Neuronal stem cell (in vitro differentiated cells): ENCODE measurements around the gene WDPCP.
"Not testable (repeated sequence)": the region's sequence is repeated elsewhere in the genome, so short reads cannot be mapped to it uniquely, and the experiment has no call there.

Experiments used
- DNase-seq: peaks from one replicate; pipeline ENCODE4 v3.0.0-alpha.2; 2013; ENCODE audit warnings: low spot score
- H2AFZ ChIP-seq: one replicate; pipeline ENCODE4 v1.6.1; 2013; ENCODE audit warnings: mild to moderate bottlenecking, low read length, inconsistent platforms
- H2AK5ac ChIP-seq: 2 replicates; pipeline ENCODE4 v1.6.1; 2013; ENCODE audit warnings: low read depth, mild to moderate bottlenecking, inconsistent platforms, low read length, moderate library complexity, mixed read lengths
- H2BK120ac ChIP-seq: 2 replicates; pipeline ENCODE4 v1.6.1; 2013; ENCODE audit warnings: low read depth, mild to moderate bottlenecking, inconsistent platforms, low read length, moderate library complexity, mixed read lengths
- H2BK12ac ChIP-seq: one replicate; pipeline ENCODE4 v1.6.1; 2013; ENCODE audit warnings: low read length, inconsistent platforms
- H2BK15ac ChIP-seq: 2 replicates; pipeline ENCODE4 v1.6.1; 2013; ENCODE audit warnings: mild to moderate bottlenecking, low read length, inconsistent platforms, mixed read lengths
- H2BK5ac ChIP-seq: one replicate; pipeline ENCODE4 v1.6.1; 2013; ENCODE audit warnings: inconsistent platforms, mild to moderate bottlenecking, low read length, moderate library complexity
- H3K14ac ChIP-seq: one replicate; pipeline ENCODE4 v1.6.1; 2013; ENCODE audit warnings: low read length, inconsistent platforms
- H3K18ac ChIP-seq: 2 replicates; pipeline ENCODE4 v1.6.1; 2013; ENCODE audit warnings: low read length, inconsistent platforms
- H3K23ac ChIP-seq: 2 replicates; pipeline ENCODE4 v1.6.1; 2013; ENCODE audit warnings: low read depth, mild to moderate bottlenecking, mixed read lengths, low read length, inconsistent platforms; ENCODE audit not compliant: poor library complexity
- H3K27ac ChIP-seq: replicated peaks from 3 replicates; pipeline ENCODE4 v1.5.1; 2013; ENCODE audit warnings: low read length, inconsistent platforms
- H3K27me3 ChIP-seq, 3 experiments: 2 replicates each; pipeline ENCODE4 v1.6.1; 2013; ENCODE audit warnings: low read length in 3 of 3, mild to moderate bottlenecking in 2 of 3, inconsistent platforms in 1 of 3, low read depth in 1 of 3, mixed read lengths in 1 of 3, moderate library complexity in 1 of 3; ENCODE audit not compliant: control insufficient read depth in 3 of 3, insufficient read depth in 3 of 3
- H3K36me3 ChIP-seq, 2 donors: replicated peaks in 1 of 2; 2 replicates each; pipeline ENCODE4 v1.6.1; 2013; ENCODE audit warnings: low read length in 2 of 2; ENCODE audit not compliant: control insufficient read depth in 2 of 2, insufficient read depth in 2 of 2
- H3K4ac ChIP-seq: 2 replicates; pipeline ENCODE4 v1.6.1; 2013; ENCODE audit warnings: inconsistent platforms, mild to moderate bottlenecking, low read length, moderate library complexity
- H3K4me1 ChIP-seq, 2 donors: 1 replicate in 1 of 2; 2 replicates in 1 of 2; pipeline ENCODE4 v1.6.1; 2013; ENCODE audit warnings: low read length in 2 of 2, low read depth in 1 of 2; ENCODE audit not compliant: control insufficient read depth in 2 of 2, insufficient read depth in 1 of 2
- H3K4me2 ChIP-seq: one replicate; pipeline ENCODE4 v1.6.1; 2013; ENCODE audit warnings: mild to moderate bottlenecking, low read length, inconsistent platforms; ENCODE audit not compliant: insufficient read depth, poor library complexity, severe bottlenecking
- H3K4me3 ChIP-seq, 2 donors: 2 replicates each; pipeline ENCODE4 v1.5.1; 2013; ENCODE audit warnings: low read length in 2 of 2, mild to moderate bottlenecking in 2 of 2, inconsistent platforms in 1 of 2, moderate library complexity in 1 of 2
- H3K79me1 ChIP-seq: one replicate; pipeline ENCODE4 v1.6.1; 2013; ENCODE audit warnings: low read depth, mild to moderate bottlenecking, inconsistent platforms, low read length, moderate library complexity
- H3K9ac ChIP-seq: one replicate; pipeline ENCODE4 v1.6.1; 2013; ENCODE audit warnings: mild to moderate bottlenecking, low read depth, low read length, inconsistent platforms; ENCODE audit not compliant: poor library complexity
- H3K9me3 ChIP-seq, 2 donors: replicated peaks in 1 of 2; 2 replicates each; pipeline versions ENCODE3 to v1.6.1; 2013; ENCODE audit warnings: low read length in 2 of 2, mild to moderate bottlenecking in 2 of 2, inconsistent platforms in 1 of 2, low read depth in 1 of 2, mixed read lengths in 1 of 2, moderate library complexity in 1 of 2; ENCODE audit not compliant: control insufficient read depth in 2 of 2, insufficient read depth in 1 of 2
- H4K8ac ChIP-seq: one replicate; pipeline ENCODE4 v1.6.1; 2013; ENCODE audit warnings: low read depth, mild to moderate bottlenecking, inconsistent platforms, low read length, moderate library complexity
- H4K91ac ChIP-seq: one replicate; pipeline ENCODE4 v1.6.1; 2013; ENCODE audit warnings: low read length, low read depth, mild to moderate bottlenecking, inconsistent platforms; ENCODE audit not compliant: poor library complexity
- WGBS, 2 donors: extraction: QIAGEN DNeasy Blood & Tissue Kit; methylation state at CpG; one replicate each; pipeline ENCODE4 v1.1.7; 2013; ENCODE audit warnings: missing lambda C conversion rate in 2 of 2, mixed read lengths in 1 of 2; ENCODE audit not compliant: insufficient read length in 2 of 2, insufficient replicate concordance in 1 of 2; ENCODE audit errors: extremely low coverage in 2 of 2; 5-methylcytosine and 5-hydroxymethylcytosine counted together

Gene WDPCP

DNA sequence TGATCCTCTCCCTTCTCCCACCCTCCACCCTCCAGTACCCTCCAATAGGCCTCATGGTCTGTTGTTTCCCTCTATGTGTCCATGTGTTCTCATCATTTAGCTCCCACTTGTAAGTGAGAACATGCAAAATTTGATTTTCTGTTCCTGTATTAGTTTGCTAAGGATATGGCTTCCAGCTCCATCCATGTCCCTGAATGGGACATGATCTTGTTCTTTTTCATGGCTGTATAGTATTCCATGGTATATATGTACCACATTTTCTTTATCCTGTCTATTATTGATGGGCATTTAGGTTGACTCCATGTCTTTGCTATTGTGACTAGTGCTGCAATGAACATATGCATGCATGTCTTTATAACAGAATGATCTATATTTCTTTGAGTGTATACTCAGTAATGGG is 451.6 kb downstream of the WDPCP start:
- H4K91ac ChIP-seq, H3K36me3 ChIP-seq, H2AK5ac ChIP-seq, H3K27me3 ChIP-seq, H3K4ac ChIP-seq, H3K4me3 ChIP-seq, H4K8ac ChIP-seq, H3K9me3 ChIP-seq, H2BK12ac ChIP-seq, H2BK120ac ChIP-seq, H3K14ac ChIP-seq, H2BK15ac ChIP-seq, H3K79me1 ChIP-seq, H3K9ac ChIP-seq, H2BK5ac ChIP-seq, H3K4me1 ChIP-seq, H3K23ac ChIP-seq, H3K27ac ChIP-seq, H3K18ac ChIP-seq, H3K4me2 ChIP-seq, H2AFZ ChIP-seq, DNase-seq: not testable (repeated sequence)

DNA sequence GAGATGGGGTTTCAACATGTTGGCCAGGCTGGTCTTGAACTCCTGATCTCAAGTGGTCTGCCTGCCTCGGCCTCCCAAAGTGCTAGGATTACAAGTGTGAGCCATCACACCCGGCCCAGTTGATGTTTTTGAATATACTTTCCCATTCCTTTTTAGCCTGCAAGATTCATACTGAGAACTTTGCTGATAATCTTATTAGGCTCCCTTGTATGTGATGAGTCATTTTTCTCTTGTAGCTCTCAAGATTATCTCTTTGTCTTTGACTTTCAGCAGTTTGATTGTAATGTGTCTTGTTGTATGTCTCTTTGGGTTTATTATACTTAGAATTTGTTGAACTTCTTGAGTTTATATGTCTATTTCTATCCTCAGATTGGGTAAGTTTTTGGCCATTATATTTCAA is 456.3 kb downstream of the WDPCP start:
- H3K14ac ChIP-seq: no peak overlapping the region
- H2AK5ac ChIP-seq: no peak overlapping the region
- no peaks in the 10 kb centered on the region for H3K36me3 ChIP-seq
- no peak overlapping the region for H3K18ac ChIP-seq
- no peak overlapping the region for H4K8ac ChIP-seq
- no peaks in the 10 kb centered on the region for H3K79me1 ChIP-seq
- no peak overlapping the region for H3K4me2 ChIP-seq
- no peak overlapping the region for H4K91ac ChIP-seq
- no peaks in the 10 kb centered on the region for H3K27me3 ChIP-seq
- H2BK12ac ChIP-seq: no peak overlapping the region
- H2AFZ ChIP-seq: no peak overlapping the region
- no peak overlapping the region for H2BK120ac ChIP-seq
- no peak overlapping the region for H2BK5ac ChIP-seq
- no peak overlapping the region for H3K27ac ChIP-seq
- H3K4ac ChIP-seq: no peak overlapping the region
- H3K4me1 ChIP-seq: no peaks in the 10 kb centered on the region
- no peak overlapping the region for H3K23ac ChIP-seq
- no peak for DNase-seq
- no CpG with 5 or more reads among the region's 2 CpGs for WGBS, 2 donors
- H2BK15ac ChIP-seq: no peak overlapping the region
- peaks cover 0 to 3% of the 10 kb centered on the region in 2 donors for H3K9me3 ChIP-seq
- no peak overlapping the region for H3K9ac ChIP-seq
- no peak overlapping the region for H3K4me3 ChIP-seq

DNA sequence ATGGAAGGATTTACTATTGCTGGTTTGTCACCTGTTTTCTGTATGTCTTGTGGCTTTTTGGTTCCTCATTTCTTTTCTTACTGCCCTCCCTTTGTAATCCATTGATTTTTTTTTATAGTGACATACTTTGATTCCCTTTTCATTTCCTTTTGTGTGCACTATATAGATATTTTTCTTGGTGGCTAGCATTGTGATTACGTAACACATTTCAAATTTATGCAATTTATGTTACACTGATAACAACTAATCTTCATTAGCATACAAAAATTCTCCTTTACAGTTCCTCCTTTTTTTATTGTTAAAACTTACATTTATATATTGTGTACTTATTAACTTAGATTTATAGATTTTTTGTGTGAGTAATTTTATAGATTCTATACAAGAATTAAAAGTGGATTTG is 457.1 kb downstream of the WDPCP start:
- Histone ChIP-seq H3K9me3 (peaks cover 0 to 3% of the 10 kb centered on the region in 2 donors), H3K36me3 (no peaks in the 10 kb centered on the region), H3K18ac (no peak overlapping the region), H3K14ac (no peak overlapping the region), H3K23ac (no peak overlapping the region), H3K79me1 (no peaks in the 10 kb centered on the region), H3K9ac (no peak overlapping the region), H3K27ac (no peak overlapping the region), H2BK5ac (no peak overlapping the region), H3K4me3 (no peak overlapping the region), H2BK120ac (no peak overlapping the region), H3K4ac (no peak overlapping the region), H3K4me1 (no peaks in the 10 kb centered on the region), H2AFZ (no peak overlapping the region), H4K91ac (no peak overlapping the region), H3K27me3 (no peaks in the 10 kb centered on the region), H2BK15ac (no peak overlapping the region), H4K8ac (no peak overlapping the region), H3K4me2 (no peak overlapping the region), H2AK5ac (no peak overlapping the region), H2BK12ac (no peak overlapping the region)
- WGBS, 2 donors: no CpG with 5 or more reads among the region's 1 CpG
- no peak for DNase-seq

DNA sequence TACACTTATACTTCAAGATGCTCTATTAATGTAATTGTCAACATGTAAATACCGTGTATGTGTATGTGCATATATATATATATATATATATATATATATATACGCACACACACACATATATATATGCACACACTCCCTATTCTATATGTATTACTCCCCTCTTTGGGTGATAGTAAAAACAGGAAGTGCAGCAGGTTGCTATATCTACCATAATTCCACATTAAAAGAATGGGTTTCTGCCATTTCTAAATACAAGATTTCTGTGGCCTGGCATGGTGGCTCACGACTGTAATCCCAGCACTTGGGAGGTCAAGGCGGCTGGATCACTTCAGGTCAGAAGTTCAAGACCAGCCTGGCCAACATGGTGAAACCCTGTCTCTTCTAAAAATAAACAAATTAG is 460.7 kb downstream of the WDPCP start:
- Histone ChIP-seq H4K91ac (no peak overlapping the region), H2BK120ac (no peak overlapping the region), H2AFZ (no peak overlapping the region), H2BK12ac (no peak overlapping the region), H3K4ac (no peak overlapping the region), H3K14ac (no peak overlapping the region), H4K8ac (no peak overlapping the region), H3K9me3 (no peaks in the 10 kb centered on the region), H3K36me3 (no peaks in the 10 kb centered on the region), H3K23ac (no peak overlapping the region), H3K79me1 (no peaks in the 10 kb centered on the region), H3K27ac (no peak overlapping the region), H3K4me3 (no peak overlapping the region), H2BK5ac (no peak overlapping the region), H3K4me1 (no peaks in the 10 kb centered on the region), H2BK15ac (no peak overlapping the region), H2AK5ac (no peak overlapping the region), H3K18ac (no peak overlapping the region), H3K4me2 (no peak overlapping the region), H3K9ac (no peak overlapping the region), H3K27me3 (no peaks in the 10 kb centered on the region)
- WGBS, 2 donors: no CpG with 5 or more reads among the region's 4 CpGs
- no peak for DNase-seq
